Activated T-cell treated with anti-CD3 and anti-CD28 coated beads, Interleukin-2, amount 50 U/mL, for 48 hours (primary cell): Measurements from ENCODE around the gene LINC01488.

ENCODE experiments used
- DNase-seq, 2 experiments: peaks; one replicate each; pipeline ENCODE4 v3.0.0-alpha.2; 2020

The LINC01488 gene

GRCh38 chr11:69446108-69446507 lies 35.4 kb upstream of the LINC01488 start:
- DNase-seq, result no peak

DNA sequence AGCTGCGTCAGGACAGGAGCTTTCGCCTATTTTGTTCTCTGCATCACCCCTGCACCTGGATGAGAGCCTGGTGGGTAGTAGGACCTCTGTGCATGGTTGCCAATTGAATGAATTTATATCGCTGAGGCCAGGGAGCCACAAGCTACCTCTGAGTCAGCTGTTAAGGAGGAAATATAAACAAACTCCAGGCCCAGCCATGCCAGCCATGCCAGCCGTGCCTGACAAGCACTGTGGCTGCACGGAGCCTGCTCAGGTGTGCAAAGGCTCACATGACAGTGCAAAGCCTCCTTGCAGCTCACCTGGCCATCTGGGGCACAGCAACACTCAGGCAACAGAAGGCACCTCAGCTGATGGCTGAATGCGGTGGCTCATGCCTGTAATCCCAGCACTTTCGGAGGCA lies 33.7 kb upstream of the LINC01488 start:
- no peak for DNase-seq

GRCh38 chr11:69448471-69449284 lies 32.8 kb upstream of the LINC01488 start:
- no peak for DNase-seq

GRCh38 chr11:69449320-69450063 lies 32.0 kb upstream of the LINC01488 start:
- no peak for DNase-seq

- DNase-seq, result no peak
Observed at GRCh38 chr11:69450064-69450856, 31.2 kb upstream of the LINC01488 start.

- no peak for DNase-seq
Observed at GRCh38 chr11:69450857-69451220, 30.6 kb upstream of the LINC01488 start.

GRCh38 chr11:69451289-69451688 lies 30.2 kb upstream of the LINC01488 start:
- DNase-seq, result no peak

GRCh38 chr11:69452206-69452987 lies 29.1 kb upstream of the LINC01488 start:
- no peak for DNase-seq

GRCh38 chr11:69453151-69453550 lies 28.3 kb upstream of the LINC01488 start:
- no peak for DNase-seq

- no peak for DNase-seq
Observed at GRCh38 chr11:69454018-69454417, 27.4 kb upstream of the LINC01488 start.

DNA sequence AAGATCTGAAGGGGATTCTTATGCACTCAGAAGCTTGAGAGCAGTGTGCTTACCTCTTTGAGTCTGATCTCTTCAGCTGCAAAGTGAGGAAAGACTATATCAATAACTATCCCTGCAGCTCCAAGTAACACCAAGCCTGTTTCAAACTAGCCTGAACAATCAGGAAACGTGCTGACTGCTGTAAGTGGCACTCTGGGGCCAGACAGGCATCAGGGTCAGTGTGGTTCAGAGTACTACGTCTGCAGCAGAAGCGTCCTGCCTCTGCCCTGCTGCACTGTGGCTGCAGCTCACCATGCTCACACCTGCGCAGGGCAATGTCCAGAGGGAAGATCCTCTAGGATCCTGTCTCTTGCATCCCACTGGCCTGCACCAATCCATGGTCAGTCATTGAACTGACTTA lies 25.5 kb upstream of the LINC01488 start:
- DNase-seq, result no peak

- no peak for DNase-seq
Observed at GRCh38 chr11:69456712-69457111, 24.8 kb upstream of the LINC01488 start.

DNA sequence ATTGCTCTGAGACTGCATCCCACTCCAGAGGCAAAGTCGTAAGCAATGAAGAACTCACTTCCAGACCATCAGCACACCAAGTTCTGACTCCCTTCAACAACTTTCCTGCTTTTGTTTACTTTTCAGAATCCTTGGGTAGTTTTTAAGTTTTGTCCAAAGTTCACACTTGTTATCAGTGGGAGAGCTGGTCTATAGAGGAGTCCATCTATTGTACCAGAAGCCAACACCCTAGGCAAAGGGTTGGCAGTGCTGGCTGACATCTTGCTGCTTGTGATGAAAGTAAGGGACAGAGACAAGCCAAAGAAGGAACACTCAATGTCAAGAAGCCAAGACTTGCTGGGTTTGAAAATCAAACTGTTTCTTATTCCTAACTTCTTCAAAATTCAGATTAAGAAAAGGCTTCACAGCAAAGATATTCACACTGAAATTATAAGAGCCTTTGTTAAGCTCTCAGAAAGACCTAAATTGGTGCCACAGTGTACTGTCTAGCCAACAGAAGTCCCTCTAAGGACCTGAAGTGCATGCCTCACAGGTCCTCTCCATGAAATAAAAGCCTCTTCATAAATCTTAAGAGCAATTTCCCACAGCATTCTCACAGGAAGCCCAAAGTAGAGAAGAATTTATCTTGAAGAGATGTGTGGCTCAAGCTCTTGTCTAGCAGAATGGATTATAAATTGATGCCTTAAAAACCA lies 21.5 kb upstream of the LINC01488 start:
- DNase-seq, result no peak

GRCh38 chr11:69460540-69461257 lies 20.8 kb upstream of the LINC01488 start:
- DNase-seq, result no peak

GRCh38 chr11:69461272-69461962 lies 20.0 kb upstream of the LINC01488 start:
- DNase-seq, result no peak

- DNase-seq, result no peak
Observed at GRCh38 chr11:69462106-69462951, 19.1 kb upstream of the LINC01488 start.

DNA sequence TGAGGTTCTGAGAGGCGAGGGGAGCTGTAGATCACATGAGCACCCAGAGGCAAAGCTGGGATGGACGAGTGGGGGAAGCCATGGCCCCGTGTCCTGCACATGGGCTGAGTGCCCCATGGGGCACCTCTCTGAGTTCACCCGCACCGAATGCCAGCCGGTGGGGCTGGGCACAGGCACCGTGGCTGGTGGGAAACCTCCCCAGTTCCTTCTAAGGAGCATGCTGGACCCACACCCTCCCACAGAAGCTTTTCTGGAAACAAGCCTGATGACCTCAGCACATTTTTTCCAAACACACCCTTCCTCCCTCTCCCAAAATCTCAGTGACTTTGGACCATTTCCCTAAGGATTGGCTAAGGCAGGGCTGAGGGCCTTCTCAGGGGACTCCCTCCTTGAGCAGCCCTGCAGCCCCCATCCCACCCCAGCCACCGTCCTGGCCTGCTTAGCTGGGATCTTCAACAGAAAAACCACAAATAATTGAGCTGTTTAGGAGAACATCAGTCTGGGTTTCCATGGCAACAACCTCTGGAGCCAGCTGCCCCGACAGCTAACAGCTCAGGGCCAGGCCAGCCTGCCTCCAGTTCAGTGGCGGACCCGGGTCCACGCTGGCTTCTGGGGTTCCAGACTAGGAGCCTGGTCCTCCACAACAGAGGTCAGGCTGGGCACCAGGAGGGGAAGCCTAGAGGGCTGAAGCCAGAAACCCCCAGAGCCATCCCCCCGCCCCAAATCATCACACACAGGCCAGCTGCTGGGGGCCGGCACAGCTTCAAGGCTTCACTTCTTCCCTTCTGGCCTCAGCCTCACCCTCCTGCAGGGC lies 18.1 kb upstream of the LINC01488 start:
- DNase-seq, result no peak

GRCh38 chr11:69463995-69464960 lies 17.2 kb upstream of the LINC01488 start:
- no peak for DNase-seq
